ENCODE results near the gene IQSEC1. TPM values are rescaled to one million over a fixed set of nuclear protein-coding genes. Genes with fewer than 3 reads are reported as not detected.

IQSEC1 gene
- total and polyA plus RNA-seq, 9 of the 15 experiments (the other 6 are each of a cell fraction or from before 2014, with no cell fraction given), result 0.56 to 39.0 (median 6.8) TPM

DNA sequence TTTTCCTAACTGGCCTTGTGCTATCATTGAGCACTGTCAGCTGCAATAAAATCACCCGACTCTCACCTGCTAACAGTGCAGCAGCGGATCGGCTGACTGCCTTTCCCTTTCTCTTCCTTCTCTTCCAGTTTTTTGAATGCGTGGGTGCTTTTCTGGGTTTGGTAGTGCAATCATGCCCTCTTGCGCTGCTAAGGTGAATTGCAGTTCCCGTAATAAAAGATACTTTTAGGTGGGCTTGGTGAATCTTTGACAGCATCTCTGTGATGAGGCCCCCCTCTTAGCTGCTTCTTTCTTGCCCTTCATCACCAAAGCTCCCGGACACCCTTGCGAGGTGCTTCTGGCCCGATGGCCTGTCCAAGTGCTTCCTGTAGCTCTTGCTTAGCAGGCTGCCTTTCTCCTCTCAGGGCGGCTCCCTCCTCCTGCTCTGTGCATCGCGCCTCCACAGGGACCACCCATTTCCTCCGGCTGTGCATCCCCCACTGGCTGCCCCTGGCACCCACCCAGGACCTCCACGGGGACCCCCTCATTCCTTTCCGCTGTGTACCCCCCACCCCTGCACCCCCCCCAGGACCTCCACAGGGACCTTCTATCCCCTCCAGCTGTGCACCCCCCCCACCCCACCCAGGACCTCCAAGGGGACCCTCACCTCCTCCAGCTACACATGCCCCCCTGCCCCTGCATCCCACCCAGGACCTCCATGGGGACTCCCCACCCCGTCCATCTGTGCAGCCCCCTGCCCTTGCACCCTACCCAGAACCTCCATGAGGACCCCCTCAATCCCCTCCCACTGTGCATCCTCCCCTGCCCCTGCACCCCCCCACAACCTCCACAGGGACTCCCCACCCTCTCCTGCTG, 181.0 kb downstream of the IQSEC1 start (continued):
- TF ChIP-seq ETV1 (tag; conservative IDR thresholded peaks at IDR 0.05; ENCODE audit: low read depth), result no peak
- TF ChIP-seq, protein P1, sequence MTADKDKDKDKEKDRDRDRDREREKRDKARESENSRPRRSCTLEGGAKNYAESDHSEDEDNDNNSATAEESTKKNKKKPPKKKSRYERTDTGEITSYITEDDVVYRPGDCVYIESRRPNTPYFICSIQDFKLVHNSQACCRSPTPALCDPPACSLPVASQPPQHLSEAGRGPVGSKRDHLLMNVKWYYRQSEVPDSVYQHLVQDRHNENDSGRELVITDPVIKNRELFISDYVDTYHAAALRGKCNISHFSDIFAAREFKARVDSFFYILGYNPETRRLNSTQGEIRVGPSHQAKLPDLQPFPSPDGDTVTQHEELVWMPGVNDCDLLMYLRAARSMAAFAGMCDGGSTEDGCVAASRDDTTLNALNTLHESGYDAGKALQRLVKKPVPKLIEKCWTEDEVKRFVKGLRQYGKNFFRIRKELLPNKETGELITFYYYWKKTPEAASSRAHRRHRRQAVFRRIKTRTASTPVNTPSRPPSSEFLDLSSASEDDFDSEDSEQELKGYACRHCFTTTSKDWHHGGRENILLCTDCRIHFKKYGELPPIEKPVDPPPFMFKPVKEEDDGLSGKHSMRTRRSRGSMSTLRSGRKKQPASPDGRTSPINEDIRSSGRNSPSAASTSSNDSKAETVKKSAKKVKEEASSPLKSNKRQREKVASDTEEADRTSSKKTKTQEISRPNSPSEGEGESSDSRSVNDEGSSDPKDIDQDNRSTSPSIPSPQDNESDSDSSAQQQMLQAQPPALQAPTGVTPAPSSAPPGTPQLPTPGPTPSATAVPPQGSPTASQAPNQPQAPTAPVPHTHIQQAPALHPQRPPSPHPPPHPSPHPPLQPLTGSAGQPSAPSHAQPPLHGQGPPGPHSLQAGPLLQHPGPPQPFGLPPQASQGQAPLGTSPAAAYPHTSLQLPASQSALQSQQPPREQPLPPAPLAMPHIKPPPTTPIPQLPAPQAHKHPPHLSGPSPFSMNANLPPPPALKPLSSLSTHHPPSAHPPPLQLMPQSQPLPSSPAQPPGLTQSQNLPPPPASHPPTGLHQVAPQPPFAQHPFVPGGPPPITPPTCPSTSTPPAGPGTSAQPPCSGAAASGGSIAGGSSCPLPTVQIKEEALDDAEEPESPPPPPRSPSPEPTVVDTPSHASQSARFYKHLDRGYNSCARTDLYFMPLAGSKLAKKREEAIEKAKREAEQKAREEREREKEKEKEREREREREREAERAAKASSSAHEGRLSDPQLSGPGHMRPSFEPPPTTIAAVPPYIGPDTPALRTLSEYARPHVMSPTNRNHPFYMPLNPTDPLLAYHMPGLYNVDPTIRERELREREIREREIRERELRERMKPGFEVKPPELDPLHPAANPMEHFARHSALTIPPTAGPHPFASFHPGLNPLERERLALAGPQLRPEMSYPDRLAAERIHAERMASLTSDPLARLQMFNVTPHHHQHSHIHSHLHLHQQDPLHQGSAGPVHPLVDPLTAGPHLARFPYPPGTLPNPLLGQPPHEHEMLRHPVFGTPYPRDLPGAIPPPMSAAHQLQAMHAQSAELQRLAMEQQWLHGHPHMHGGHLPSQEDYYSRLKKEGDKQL (CRISPR knock-in tag; IDR thresholded peaks at IDR 0.05; ENCODE audit: borderline replicate concordance), result no peak
- no peak for TF ChIP-seq TRIM28 (IDR thresholded peaks at IDR 0.05)
- TF ChIP-seq MAFK (IDR thresholded peaks at IDR 0.05; ENCODE audit: low read length), result no peak
- TF ChIP-seq PCBP1 (IDR thresholded peaks at IDR 0.05; ENCODE audit: low read depth, low read length, poor library complexity, severe bottlenecking), result no peak
- TF ChIP-seq ZBTB17 (CRISPR knock-in tag; IDR thresholded peaks at IDR 0.05), result no peak
- TF ChIP-seq, protein P2, sequence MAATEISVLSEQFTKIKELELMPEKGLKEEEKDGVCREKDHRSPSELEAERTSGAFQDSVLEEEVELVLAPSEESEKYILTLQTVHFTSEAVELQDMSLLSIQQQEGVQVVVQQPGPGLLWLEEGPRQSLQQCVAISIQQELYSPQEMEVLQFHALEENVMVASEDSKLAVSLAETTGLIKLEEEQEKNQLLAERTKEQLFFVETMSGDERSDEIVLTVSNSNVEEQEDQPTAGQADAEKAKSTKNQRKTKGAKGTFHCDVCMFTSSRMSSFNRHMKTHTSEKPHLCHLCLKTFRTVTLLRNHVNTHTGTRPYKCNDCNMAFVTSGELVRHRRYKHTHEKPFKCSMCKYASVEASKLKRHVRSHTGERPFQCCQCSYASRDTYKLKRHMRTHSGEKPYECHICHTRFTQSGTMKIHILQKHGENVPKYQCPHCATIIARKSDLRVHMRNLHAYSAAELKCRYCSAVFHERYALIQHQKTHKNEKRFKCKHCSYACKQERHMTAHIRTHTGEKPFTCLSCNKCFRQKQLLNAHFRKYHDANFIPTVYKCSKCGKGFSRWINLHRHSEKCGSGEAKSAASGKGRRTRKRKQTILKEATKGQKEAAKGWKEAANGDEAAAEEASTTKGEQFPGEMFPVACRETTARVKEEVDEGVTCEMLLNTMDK (IDR thresholded peaks at IDR 0.05; ENCODE audit: borderline replicate concordance, insufficient read depth, low read depth, low read length, poor library complexity, severe bottlenecking), result no peak
- TF ChIP-seq SMAD1 (IDR thresholded peaks at IDR 0.05; ENCODE audit: low read depth, low read length, partially characterized antibody), result no peak
- peak; percentile 44; the same call in 1 of the 2 replicates for TF ChIP-seq NBN (IDR thresholded peaks at IDR 0.05; ENCODE audit: low read depth)
- TF ChIP-seq, protein P3, sequence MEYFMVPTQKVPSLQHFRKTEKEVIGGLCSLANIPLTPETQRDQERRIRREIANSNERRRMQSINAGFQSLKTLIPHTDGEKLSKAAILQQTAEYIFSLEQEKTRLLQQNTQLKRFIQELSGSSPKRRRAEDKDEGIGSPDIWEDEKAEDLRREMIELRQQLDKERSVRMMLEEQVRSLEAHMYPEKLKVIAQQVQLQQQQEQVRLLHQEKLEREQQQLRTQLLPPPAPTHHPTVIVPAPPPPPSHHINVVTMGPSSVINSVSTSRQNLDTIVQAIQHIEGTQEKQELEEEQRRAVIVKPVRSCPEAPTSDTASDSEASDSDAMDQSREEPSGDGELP (CRISPR knock-in tag; IDR thresholded peaks at IDR 0.05; ENCODE audit: borderline replicate concordance), result no peak
- no peak for TF ChIP-seq MCM5 (IDR thresholded peaks at IDR 0.05; ENCODE audit: low read depth)
- TF ChIP-seq KHSRP (IDR thresholded peaks at IDR 0.05), result no peak
- TF ChIP-seq U2AF1 (optimal IDR thresholded peaks at IDR 0.05; ENCODE audit: low read depth, low read length), result no peak
- no peak for TF ChIP-seq BRCA1 (IDR thresholded peaks at IDR 0.05)
- TF ChIP-seq BRCA1 (CRISPR knock-in tag; IDR thresholded peaks at IDR 0.05), result no peak
- no peak for TF ChIP-seq SMAD3 (CRISPR knock-in tag; conservative IDR thresholded peaks at IDR 0.05)
